Endodermal cell (in vitro differentiated cells): ENCODE measurements around the gene LHX6. TPM values are rescaled to one million over a fixed set of nuclear protein-coding genes. Genes with fewer than 3 reads are reported as not detected.
A peak's percentile ranks its signal among the peaks of the same experiment; 100 is the strongest.

ENCODE experiments used
- DNase-seq: peaks from one replicate; pipeline ENCODE4 v3.0.0-alpha.2; 2017
- H3K27ac ChIP-seq: 2 replicates; pipeline ENCODE4 v1.5.1; 2013; ENCODE audit warnings: mild to moderate bottlenecking, low read depth, low read length, moderate library complexity
- H3K27me3 ChIP-seq: 2 replicates; pipeline ENCODE4 v1.6.1; 2013; ENCODE audit warnings: mild to moderate bottlenecking, low read length, moderate library complexity; ENCODE audit not compliant: insufficient read depth, control insufficient read depth, poor library complexity, severe bottlenecking
- H3K36me3 ChIP-seq: 2 replicates; pipeline ENCODE4 v1.7.0; 2013; ENCODE audit warnings: mild to moderate bottlenecking, low read length, moderate library complexity; ENCODE audit not compliant: control insufficient read depth, insufficient read depth
- H3K4me1 ChIP-seq: one replicate; pipeline ENCODE4 v1.7.0; 2013; ENCODE audit warnings: low read length; ENCODE audit not compliant: control insufficient read depth, insufficient read depth
- H3K4me3 ChIP-seq: 2 replicates; pipeline ENCODE4 v1.5.1; 2013; ENCODE audit warnings: mild to moderate bottlenecking, low read length, moderate library complexity
- H3K9ac ChIP-seq: 2 replicates; pipeline ENCODE4 v1.6.1; 2013; ENCODE audit warnings: mild to moderate bottlenecking, low read length, moderate library complexity; ENCODE audit not compliant: poor library complexity, severe bottlenecking; ENCODE audit errors: extremely low read depth
- H3K9me3 ChIP-seq: 2 replicates; pipeline ENCODE4 v1.6.1; 2013; ENCODE audit warnings: mild to moderate bottlenecking, low read length, moderate library complexity; ENCODE audit not compliant: control insufficient read depth
- H3K27ac Mint-ChIP-seq: 2 replicates; pipeline ENCODE4 v1.8.0; 2020; ENCODE audit warnings: mixed read lengths
- H3K27me3 Mint-ChIP-seq: 2 replicates; pipeline ENCODE4 v1.8.0; 2021; ENCODE audit warnings: mild to moderate bottlenecking, mixed read lengths; ENCODE audit not compliant: insufficient read depth
- H3K36me3 Mint-ChIP-seq: 2 replicates; pipeline ENCODE4 v1.8.0; 2020; ENCODE audit warnings: low read depth, mixed read lengths
- H3K4me1 Mint-ChIP-seq: 2 replicates; pipeline ENCODE4 v1.8.0; 2020; ENCODE audit warnings: mixed read lengths
- H3K4me3 Mint-ChIP-seq: 2 replicates; pipeline ENCODE4 v1.8.0; 2020; ENCODE audit warnings: mild to moderate bottlenecking, moderate library complexity, mixed read lengths
- H3K9me3 Mint-ChIP-seq: 2 replicates; pipeline ENCODE4 v1.8.0; 2020; ENCODE audit warnings: mild to moderate bottlenecking, mixed read lengths
- CTCF ChIP-seq: fragments of 200-600 bp; sonication (generic); conservative IDR thresholded peaks from 2 replicates; pipeline ENCODE4 v1.5.0; 2021; ENCODE audit warnings: antibody characterized with exemption, mild to moderate bottlenecking
- WGBS, 2 experiments: methylation state at CpG; one replicate each; pipeline versions ENCODE4 v1.1.5 to v1.1.7; 2013; ENCODE audit warnings: missing lambda C conversion rate in 2 of 2, mixed read lengths in 1 of 2; ENCODE audit not compliant: insufficient coverage in 1 of 2, insufficient read length in 1 of 2; 5-methylcytosine and 5-hydroxymethylcytosine counted together
- total RNA-seq, 2 donors: library from RNA; stranded (reverse); fragmentation: NEBNext Ultra II Directional in 1 of 2; extraction: Animal tissue kit (Norgen Biotek cat#: 25700) in 1 of 2; gene quantifications; 2 replicates in 1 of 2; 3 replicates in 1 of 2; pipeline ENCODE4 v1.2.1, GENCODE V29; 2021

The LHX6 gene
- total RNA-seq, 2 donors from 2014 or later = 0.37 TPM; not detected in 1

GRCh38 chr9:122159026-122159924 lies 69.5 kb downstream of the LHX6 start, which contains the start of the genes MORN5 and NDUFA8:
MORN5 (plus strand) TSS chr9:122159908; CDS start chr9:122159973, 65 bp downstream.
NDUFA8 (minus strand) TSS chr9:122159779; CDS start chr9:122159677, 102 bp downstream.
- DNase-seq = peak; percentile 99
- H3K27ac ChIP-seq = no peak within 1 kb of the TSS

GRCh38 chr9:122158202-122158601 lies 70.6 kb downstream of the LHX6 start:
- WGBS, 2 experiments = 73% methylated on average over 3 of the region's 3 CpGs; no CpG with 5 or more reads in 1 of the 2 experiments
- H3K4me3 ChIP-seq = no peak overlapping the region
- Mint-ChIP-seq H3K4me3 (no peak overlapping the region), H3K36me3 (peaks cover 1% of the 10 kb centered on the region), H3K27ac (no peak overlapping the region), H3K27me3 (peaks cover 8% of the 10 kb centered on the region), H3K4me1 (peaks cover 8% of the 10 kb centered on the region), H3K9me3 (peaks cover 12% of the 10 kb centered on the region)
- H3K36me3 ChIP-seq = peaks cover 3% of the 10 kb centered on the region
- H3K9ac ChIP-seq = no peak overlapping the region
- no peak overlapping the region for H3K27ac ChIP-seq
- peak; percentile 86 for DNase-seq
- peaks cover 2% of the 10 kb centered on the region for H3K27me3 ChIP-seq
- H3K9me3 ChIP-seq = peaks cover 8% of the 10 kb centered on the region
- H3K4me1 ChIP-seq = no peaks in the 10 kb centered on the region
- peak; percentile 78 for TF ChIP-seq CTCF

More at GRCh38 chr9:122159026-122159924, 69.5 kb downstream of the LHX6 start, which contains the start of the genes MORN5 and NDUFA8:
- Histone ChIP-seq H3K9me3 (peaks cover 8% of the 10 kb centered on the region), H3K27me3 (peaks cover 13% of the 10 kb centered on the region), H3K9ac (peak within 1 kb of the TSS; percentile 42), H3K36me3 (no peaks in the 10 kb centered on the region), H3K4me1 (no peaks in the 10 kb centered on the region), H3K4me3 (peak within 1 kb of the TSS; percentile 87)
- peaks cover 8% of the 10 kb centered on the region for H3K4me1 Mint-ChIP-seq
- peaks cover 1% of the 10 kb centered on the region for H3K36me3 Mint-ChIP-seq
- 3% methylated on average over 38 to 56 of the region's 56 CpGs for WGBS, 2 experiments
- H3K27ac Mint-ChIP-seq = peak within 1 kb of the TSS; percentile 95
- TF ChIP-seq CTCF = peak; percentile 37
- H3K27me3 Mint-ChIP-seq = peaks cover 18% of the 10 kb centered on the region
- H3K9me3 Mint-ChIP-seq = peaks cover 12% of the 10 kb centered on the region
- peak within 1 kb of the TSS; percentile 92 for H3K4me3 Mint-ChIP-seq

- no peak overlapping the region for H3K4me3 ChIP-seq
- peaks cover 18% of the 10 kb centered on the region for H3K36me3 ChIP-seq
- H3K9me3 ChIP-seq = no peaks in the 10 kb centered on the region
- Mint-ChIP-seq H3K9me3 (no peaks in the 10 kb centered on the region), H3K27me3 (no peaks in the 10 kb centered on the region), H3K36me3 (peaks cover 6% of the 10 kb centered on the region), H3K4me3 (no peak overlapping the region), H3K4me1 (peaks cover 14% of the 10 kb centered on the region), H3K27ac (no peak overlapping the region)
- H3K9ac ChIP-seq = no peak overlapping the region
- no peak for TF ChIP-seq CTCF
- 93 to 94% methylated on average over 3 to 4 of the region's 4 CpGs for WGBS, 2 experiments
- no peak for DNase-seq
- H3K27ac ChIP-seq = no peak overlapping the region
- H3K4me1 ChIP-seq = no peaks in the 10 kb centered on the region
- H3K27me3 ChIP-seq = no peaks in the 10 kb centered on the region
Measured at GRCh38 chr9:122155796-122156195, 73.0 kb downstream of the LHX6 start.

Other genes starting within 250 kb of the LHX6 start
- under 1 TPM in 1 of 2 donors, not detected in 1; 0.68 TPM for gene TTLL11, start 135.6 kb downstream of the LHX6 start, total RNA-seq
- gene NDUFA8, start 69.2 kb downstream of the LHX6 start, total RNA-seq = 10 to 100 TPM; 65.8 to 67.8 TPM
- under 1 TPM in 1 of 2 donors, not detected in 1; 0.81 TPM for gene MORN5, start 69.0 kb downstream of the LHX6 start, total RNA-seq
- 10 to 100 TPM; 15.7 to 17.3 TPM for gene RBM18, start 35.9 kb upstream of the LHX6 start, total RNA-seq
- gene MRRF, start 35.9 kb upstream of the LHX6 start, total RNA-seq = 10 to 100 TPM; 25.8 to 27.6 TPM
- gene PTGS1, start 142.1 kb upstream of the LHX6 start, total RNA-seq = 1 to 10 TPM in 1 of 2 donors, under 1 TPM in 1; 0.84 to 1.1 TPM
- gene OR1J1, start 249.0 kb upstream of the LHX6 start, total RNA-seq = not detected